Measurements from ENCODE around the gene NUDT8. TPM values are rescaled to one million over a fixed set of nuclear protein-coding genes. Genes with fewer than 3 reads are reported as not detected.
"Not testable (repeated sequence)": the region's sequence is repeated elsewhere in the genome, so short reads cannot be mapped to it uniquely, and the experiment has no call there.

NUDT8 gene
- total RNA-seq, 4 donors from 2014 or later: 11.0 to 21.3 (median 20.0) TPM

GRCh38 chr11:67596753-67597300, 32.9 kb downstream of the NUDT8 start:
- Histone ChIP-seq H3K27ac (no peak overlapping the region), H3K9me3 (no peaks in the 10 kb centered on the region), H3K4me3 (no peak overlapping the region), H3K4me1 (peaks cover 0 to 3% (median 0%) of the 10 kb centered on the region in 4 donors), H3K27me3 (peaks cover 0 to 4% of the 10 kb centered on the region in 2 donors), H3K36me3 (no peaks in the 10 kb centered on the region)
- DNase-seq (ENCODE audit: low spot score in 2 of 2): no peak
- TF ChIP-seq EP300 (IDR thresholded peaks at IDR 0.05) (no peak), CTCF (IDR thresholded peaks at IDR 0.05) (no peak), POLR2A (IDR thresholded peaks at IDR 0.05) (no peak)
- 82 to 85% methylated on average over 1 of the region's 1 CpG for WGBS, 2 donors

GRCh38 chr11:67594480-67594879, 35.3 kb downstream of the NUDT8 start:
- DNase-seq (ENCODE audit: low spot score in 2 of 2): no peak
- TF ChIP-seq CTCF (IDR thresholded peaks at IDR 0.05) (no peak), POLR2A (IDR thresholded peaks at IDR 0.05) (no peak), EP300 (IDR thresholded peaks at IDR 0.05) (no peak)
- Histone ChIP-seq H3K27ac (no peak overlapping the region), H3K4me1 (peaks cover 0 to 3% (median 0%) of the 10 kb centered on the region in 4 donors), H3K9me3 (no peaks in the 10 kb centered on the region), H3K27me3 (no peaks in the 10 kb centered on the region), H3K4me3 (no peak overlapping the region), H3K36me3 (no peaks in the 10 kb centered on the region)
- 63 to 64% methylated on average over 3 of the region's 3 CpGs for WGBS, 2 donors

GRCh38 chr11:67593565-67593905, 36.2 kb downstream of the NUDT8 start:
- TF ChIP-seq CTCF (IDR thresholded peaks at IDR 0.05) (no peak), EP300 (IDR thresholded peaks at IDR 0.05) (no peak), POLR2A (IDR thresholded peaks at IDR 0.05) (no peak)
- no peak for DNase-seq (ENCODE audit: low spot score in 2 of 2)
- H3K9me3 ChIP-seq: no peaks in the 10 kb centered on the region
- no peaks in the 10 kb centered on the region for H3K27me3 ChIP-seq
- H3K36me3 ChIP-seq: peaks cover 0 to 9% (median 0%) of the 10 kb centered on the region in 3 donors
- WGBS, 2 donors: 57 to 65% methylated on average over 3 of the region's 3 CpGs
- no peak overlapping the region for H3K4me3 ChIP-seq
- no peak overlapping the region for H3K27ac ChIP-seq
- peaks cover 0 to 3% (median 0%) of the 10 kb centered on the region in 4 donors for H3K4me1 ChIP-seq

- Histone ChIP-seq H3K4me1 (peaks cover 0 to 3% (median 0%) of the 10 kb centered on the region in 4 donors), H3K9me3 (no peaks in the 10 kb centered on the region), H3K27me3 (no peaks in the 10 kb centered on the region), H3K4me3 (no peak overlapping the region), H3K27ac (no peak overlapping the region), H3K36me3 (peaks cover 0 to 14% (median 0%) of the 10 kb centered on the region in 3 donors)
- no peak for DNase-seq (ENCODE audit: low spot score in 2 of 2)
- TF ChIP-seq POLR2A (IDR thresholded peaks at IDR 0.05): no peak
- no peak for TF ChIP-seq EP300 (IDR thresholded peaks at IDR 0.05)
- no peak for TF ChIP-seq CTCF (IDR thresholded peaks at IDR 0.05)
- WGBS, 2 donors: 67 to 70% methylated on average over 12 of the region's 12 CpGs
These were observed 36.7 kb downstream of the NUDT8 start for GRCh38 chr11:67592880-67593564.

GRCh38 chr11:67588899-67589415, 40.8 kb downstream of the NUDT8 start:
- H3K27me3 ChIP-seq; DNase-seq (ENCODE audit: low spot score in 2 of 2); H3K9me3 ChIP-seq; H3K4me3 ChIP-seq; H3K27ac ChIP-seq: not testable (repeated sequence)
- Histone ChIP-seq H3K4me1 (peaks cover 0 to 12% (median 10%) of the 10 kb centered on the region in 4 donors), H3K36me3 (peaks cover 0 to 47% (median 6%) of the 10 kb centered on the region in 3 donors)
- WGBS, 2 donors: 73 to 77% methylated on average over 11 of the region's 11 CpGs
